ENCODE measurements around the gene PDP2.

GRCh38 chr16:66846831-66847230, 33.5 kb upstream of the PDP2 start:
- no peak for TF ChIP-seq CTCF (IDR thresholded peaks at IDR 0.05)
- TF ChIP-seq POLR2A (IDR thresholded peaks at IDR 0.05) = no peak
